HG03558 (cell line): ENCODE results near the gene TRIM71.
A peak's percentile ranks its signal among the peaks of the same experiment; 100 is the strongest.
"Not testable (repeated sequence)": the region's sequence is repeated elsewhere in the genome, so short reads cannot be mapped to it uniquely, and the experiment has no call there.

ENCODE experiments used
- ATAC-seq: cut with Tn5 transposase; IDR thresholded peaks from one replicate; pipeline ENCODE4 v1.9.1; 2021; ENCODE audit warnings: moderate number of reproducible peaks; ENCODE audit not compliant: unreplicated experiment; ENCODE audit errors: extremely low read depth

The TRIM71 gene

DNA sequence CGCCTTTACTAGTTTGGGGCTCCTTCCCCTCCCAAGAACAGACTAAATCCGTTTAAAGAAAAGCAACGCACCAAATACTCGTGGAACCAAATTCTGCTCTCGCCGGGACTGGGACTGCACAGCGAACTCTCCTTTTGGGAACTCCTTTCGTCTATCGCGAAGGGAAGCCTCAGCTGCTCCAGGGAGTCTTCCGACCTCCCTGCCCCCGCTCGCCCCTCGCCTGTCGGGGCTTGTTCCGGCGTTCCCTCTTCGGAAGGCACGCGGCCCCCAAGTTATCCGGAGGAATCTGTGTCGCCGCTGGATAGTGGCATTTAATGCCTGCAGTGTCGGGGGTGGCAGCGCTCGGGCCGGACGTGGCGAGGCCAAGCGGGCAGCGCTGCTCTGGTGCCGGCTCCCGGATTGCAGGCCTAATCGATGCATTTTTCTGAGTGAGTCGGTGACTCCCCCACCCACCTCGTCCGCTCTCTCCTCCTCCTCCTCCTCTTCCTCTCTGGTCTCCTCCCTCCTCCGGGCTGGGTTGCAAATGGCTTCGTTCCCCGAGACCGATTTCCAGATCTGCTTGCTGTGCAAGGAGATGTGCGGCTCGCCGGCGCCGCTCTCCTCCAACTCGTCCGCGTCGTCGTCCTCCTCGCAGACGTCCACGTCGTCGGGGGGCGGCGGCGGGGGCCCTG lies at the start of gene TRIM71:
TRIM71 (plus strand) TSS at position 440 of the 671 bp plus-strand sequence; CDS start at position 524, 84 bp downstream.
- ATAC-seq = no peak

DNA sequence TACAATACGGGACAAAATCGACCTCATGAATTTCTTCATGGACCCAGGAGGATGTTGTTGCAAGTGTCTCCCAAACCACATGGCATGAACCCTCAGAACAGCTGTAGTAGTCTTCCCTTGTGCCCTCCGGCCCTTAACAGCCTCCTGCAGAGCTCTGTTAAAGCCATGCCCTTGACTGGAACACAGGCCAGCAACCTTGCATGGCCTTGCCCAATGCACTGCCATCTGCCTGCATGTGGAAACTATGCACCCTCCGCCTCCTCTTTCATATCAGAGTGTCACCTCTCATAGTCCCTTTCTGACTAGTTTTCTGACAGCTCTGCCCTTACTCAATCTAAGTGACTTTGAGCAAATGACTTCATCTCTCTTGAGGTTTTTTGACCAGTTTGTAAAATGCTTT lies 39.4 kb upstream of the TRIM71 start:
- ATAC-seq = no peak

DNA sequence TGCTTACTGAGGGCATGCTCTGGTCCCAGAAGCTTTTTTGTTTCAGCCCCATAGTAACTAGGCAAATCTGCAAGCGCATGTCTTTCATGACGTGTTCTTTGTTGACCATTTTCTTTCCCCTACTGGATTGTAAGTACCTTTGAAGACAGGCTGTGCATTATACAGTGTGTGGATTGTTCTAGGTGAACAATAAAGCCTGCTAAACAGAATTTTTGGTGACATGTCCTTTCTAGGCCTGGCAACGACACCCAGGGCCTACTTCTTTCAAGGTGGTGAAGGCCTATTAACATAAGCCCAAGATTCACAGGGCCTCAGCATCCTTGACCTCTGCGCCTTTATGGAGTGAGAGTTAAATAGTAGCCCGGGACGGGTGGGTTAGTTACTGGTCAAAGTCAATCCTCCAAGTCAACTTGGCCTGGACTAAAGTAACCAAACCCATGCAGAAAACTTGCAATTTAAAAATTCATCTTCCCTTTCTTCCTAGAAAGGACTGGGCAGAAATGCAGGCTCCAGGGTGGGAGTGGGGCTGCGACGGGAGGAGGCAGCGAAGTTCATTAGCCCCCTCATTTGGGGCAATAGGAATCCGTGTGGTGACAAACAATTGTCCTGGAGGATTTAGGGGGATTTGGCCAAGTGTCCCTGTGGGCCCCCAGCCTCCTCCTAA lies 37.6 kb upstream of the TRIM71 start:
- no peak for ATAC-seq

DNA sequence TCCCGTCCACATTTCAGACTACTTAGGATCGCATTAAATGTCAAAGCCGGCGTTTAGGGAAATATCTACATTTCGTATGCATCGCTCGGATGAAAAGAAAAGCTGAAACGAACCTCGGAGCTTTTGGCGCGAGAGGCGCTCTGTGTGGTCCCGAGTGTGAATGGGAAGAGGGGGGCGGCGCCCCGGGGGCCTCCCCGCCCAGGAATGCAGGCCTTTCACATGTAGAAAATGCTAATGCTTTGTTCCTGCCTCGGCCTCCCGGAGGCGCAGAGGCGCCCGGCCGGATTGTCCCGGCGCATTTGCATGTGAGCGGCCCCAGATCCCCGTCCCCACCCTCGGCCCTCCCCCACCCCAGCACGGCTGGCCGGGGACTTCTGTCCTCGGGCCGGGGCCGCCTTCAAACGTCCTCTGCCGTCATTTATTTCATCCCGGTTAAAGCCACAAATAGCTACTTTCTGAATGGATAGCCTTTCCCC lies 37.0 kb upstream of the TRIM71 start:
- peak; percentile 14 for ATAC-seq

DNA sequence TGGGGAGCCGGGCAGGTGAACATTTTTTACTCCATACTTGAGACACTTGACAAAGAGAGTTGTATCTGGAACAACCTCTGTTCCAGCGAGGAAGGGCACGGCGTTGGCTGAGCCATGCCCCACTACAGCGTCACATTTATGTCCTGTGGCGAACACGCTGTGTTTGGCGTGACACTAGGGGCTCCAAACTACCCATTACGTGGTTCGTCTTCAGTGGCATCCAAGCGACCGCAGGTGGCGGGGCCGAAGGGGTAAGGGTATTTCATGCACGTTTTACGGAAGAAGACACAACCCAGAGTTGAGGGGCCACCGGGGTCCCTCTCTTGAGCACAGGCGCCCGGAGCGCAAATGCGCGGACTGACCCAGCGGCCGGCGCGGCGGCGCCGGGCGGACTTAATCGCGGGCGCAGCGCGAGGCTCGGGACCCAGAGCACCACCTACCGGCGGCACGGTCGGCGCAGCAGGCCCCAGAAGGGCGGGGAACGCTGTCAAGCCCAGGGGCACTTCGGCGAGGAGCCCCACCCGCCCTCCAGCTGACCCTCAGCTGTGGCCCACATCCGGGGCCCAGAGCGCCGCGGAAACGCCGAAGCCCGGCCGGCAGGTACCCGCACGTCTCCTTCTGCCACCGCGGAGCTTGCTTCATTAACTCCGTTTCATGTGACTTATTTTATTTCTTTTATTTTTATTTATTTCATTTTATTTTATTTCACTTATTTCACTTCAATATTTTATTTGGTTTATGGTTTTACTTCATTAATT lies 36.4 kb upstream of the TRIM71 start:
- peak; percentile 76 for ATAC-seq

DNA sequence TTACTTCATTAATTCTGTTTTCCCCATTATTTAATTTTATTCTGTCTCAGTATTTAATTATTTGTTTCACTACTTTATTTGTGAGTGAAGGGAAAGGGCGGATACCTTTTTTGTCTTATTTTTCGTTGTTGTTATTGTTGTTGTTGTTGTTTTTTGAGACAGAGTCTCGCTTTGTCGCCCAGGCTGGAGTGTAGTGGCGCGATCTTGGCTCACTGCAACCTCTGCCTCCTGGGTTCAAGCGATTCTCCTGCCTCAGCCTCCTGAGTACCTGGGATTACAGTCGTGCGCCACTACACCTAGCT lies 35.9 kb upstream of the TRIM71 start:
- ATAC-seq = not testable (repeated sequence)

DNA sequence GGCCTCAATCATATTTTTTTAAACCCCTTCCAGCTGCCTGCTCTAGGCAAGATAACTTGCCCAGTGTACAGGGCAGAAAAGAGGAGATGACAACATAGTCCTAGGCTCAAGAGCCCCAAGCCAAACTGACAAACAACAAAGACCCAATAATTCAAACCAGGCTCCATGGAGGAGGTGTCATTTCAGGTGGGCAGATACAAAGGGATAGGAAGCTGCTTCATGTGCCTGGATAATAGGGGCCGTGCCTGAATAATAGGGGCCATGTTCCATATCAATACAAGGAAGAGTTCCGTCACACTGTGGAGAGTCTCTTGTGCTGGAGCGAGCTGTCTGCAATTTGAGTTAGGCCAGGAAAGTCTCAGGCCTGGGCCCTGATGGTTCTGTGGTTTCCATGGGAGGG lies 35.4 kb upstream of the TRIM71 start:
- ATAC-seq = no peak

DNA sequence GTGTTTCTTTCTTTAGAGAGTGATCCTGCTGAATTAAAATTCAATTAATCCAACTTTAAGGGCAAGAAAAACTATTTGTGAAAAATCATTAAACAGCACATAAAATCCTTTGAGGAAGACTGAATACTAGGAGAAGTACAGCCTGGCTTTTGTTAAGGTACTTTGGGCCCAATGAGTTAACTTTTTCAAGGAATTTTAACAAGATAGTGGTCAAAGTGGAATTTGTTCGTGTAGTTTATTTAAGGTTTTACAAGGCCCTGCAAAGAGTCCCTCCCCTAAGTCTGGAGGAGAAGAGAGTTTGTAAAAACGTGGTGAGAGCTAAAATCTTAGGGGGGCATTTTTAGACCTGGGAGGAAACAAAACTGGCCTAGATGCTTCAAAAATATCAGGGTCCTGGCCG lies 26.0 kb upstream of the TRIM71 start:
- ATAC-seq = no peak

DNA sequence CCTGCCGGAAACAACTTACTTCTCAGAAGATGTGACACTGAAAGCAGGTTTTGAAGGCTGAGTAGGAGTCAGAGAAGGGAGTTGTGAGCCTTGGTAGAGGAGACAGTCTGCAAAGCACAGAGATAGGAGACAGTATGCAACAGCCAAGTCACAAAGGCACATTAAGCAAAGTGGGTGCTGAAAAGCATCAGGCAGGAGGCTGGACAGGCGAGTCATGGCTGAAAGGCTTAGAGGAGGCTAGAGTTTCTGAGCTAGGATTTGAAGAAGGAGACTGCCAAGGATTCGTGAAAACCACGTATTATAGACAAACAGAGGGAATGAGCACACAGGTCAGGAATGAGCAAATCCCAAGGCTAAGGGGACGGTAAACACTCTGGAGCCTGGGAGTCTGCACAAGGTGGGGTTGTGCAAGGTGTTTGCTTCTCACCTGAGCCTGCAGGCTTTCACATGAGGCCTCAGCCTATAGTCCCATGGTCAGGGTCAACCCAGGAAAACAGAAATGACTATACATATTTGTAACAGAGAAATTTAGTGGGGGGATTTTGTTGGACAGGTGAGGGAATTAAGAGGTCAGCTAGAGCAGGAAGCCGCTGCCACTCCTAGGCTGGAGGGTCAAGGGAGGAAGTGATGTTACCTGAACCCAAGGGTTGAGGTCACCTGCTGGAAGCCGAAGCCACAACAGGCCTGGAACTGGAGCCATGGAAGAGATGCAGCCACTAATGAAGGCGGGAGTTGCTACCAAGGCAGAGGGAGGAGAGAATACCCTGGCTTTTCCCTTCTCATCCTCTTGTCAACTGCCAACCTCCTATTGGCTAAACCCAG lies 23.1 kb upstream of the TRIM71 start:
- no peak for ATAC-seq

DNA sequence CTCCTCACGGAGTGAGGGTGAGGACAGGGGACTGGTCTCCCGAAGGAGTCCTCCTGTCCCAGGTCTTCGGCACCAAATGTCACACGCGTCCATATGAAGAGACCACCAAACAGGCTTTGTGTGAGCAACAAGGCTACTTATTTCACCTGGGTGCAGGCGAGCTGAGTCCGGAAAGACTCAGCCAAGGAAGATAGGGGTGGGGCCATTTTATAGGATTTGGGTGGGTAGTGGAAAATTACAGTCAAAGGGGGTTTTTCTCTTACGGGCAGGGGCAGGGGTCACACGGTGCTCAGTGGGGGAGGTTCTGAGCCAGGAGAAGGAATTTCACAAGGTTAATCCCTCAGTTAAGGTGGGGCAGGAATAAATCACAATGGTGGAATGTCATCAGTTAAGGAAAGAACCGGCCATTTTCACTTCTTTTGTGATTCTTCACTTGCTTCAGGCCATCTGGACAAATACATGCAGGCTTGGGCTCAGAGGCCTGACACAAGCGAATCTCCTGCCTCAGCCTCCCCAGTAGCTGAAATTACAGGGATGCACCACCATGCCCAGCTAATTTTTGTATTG lies 21.3 kb upstream of the TRIM71 start:
- ATAC-seq = not testable (repeated sequence)

DNA sequence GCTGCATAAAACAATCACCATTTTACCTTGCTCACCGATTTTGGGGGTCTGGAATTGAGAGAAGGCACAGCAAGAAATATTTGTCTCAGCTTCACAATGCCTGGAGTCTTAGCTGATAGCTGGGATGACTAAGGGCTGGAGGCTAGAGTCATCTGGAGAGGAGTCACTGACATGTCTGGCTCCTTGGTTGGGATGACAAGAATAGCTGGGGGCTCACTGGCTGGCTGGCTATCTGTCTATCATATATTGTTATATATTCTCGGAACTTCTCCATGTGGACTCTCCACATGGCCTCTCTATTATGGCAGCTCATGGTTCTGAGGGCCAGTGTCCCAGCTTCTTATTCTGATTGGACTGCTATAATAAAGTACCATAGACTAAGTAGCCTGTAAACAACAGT lies 20.0 kb upstream of the TRIM71 start:
- ATAC-seq = no peak

DNA sequence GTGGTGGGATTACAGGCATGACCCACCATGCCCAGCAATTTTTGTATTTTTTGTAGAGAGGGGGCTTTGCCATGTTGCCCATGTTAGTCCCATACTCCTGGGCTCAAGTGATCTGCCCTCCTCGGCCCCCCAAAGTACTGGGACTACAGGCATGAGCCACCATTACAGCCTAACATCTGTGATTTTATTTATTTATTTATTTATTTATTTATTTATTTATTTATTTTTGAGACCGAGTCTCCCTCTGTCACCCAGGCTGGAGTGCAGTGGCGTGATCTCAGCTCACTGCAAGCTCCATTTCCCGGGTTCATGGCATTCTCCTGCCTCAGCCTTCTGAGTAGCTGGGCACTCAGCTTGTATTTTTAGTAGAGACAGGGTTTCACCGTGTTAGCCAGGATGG lies 16.4 kb upstream of the TRIM71 start:
- not testable (repeated sequence) for ATAC-seq

DNA sequence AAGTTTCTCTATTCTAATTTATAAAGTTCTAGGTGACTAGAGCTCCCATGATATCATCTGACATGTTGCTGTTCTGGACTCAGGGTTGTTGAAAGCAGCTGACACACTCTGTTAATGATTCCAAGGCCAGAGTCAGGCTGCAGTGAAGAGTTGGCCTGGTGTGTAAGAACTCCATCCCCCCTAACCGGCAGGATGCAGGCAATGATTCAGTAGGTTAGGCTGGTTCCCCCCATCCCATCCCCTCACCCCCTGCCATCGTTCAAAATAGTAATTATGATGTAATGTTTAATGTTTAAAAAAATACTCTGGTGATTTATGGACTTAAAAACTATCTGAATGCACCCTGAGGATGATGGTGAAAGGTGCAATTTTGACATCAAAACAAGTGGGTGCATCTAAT lies 4.6 kb upstream of the TRIM71 start:
- no peak for ATAC-seq

DNA sequence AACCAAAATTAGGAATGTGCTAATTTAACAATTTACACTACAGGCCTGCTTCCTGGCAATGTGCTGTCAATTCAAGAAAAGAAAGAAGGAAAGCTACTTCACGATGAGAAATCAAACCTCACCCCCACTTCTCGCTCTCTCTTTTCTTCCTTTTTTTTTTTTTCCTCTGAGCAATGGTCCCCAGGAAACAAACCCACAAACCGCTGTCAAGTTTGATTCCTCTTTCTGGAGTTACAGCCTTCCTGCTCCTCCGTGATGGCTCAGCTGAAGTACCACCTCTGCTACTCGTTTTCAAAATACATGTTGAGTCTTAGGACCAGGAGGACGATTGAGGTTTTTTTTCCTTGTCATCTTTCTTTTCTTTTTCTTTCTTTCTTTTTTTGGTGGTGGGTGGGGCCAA lies 3.4 kb upstream of the TRIM71 start:
- ATAC-seq = no peak

DNA sequence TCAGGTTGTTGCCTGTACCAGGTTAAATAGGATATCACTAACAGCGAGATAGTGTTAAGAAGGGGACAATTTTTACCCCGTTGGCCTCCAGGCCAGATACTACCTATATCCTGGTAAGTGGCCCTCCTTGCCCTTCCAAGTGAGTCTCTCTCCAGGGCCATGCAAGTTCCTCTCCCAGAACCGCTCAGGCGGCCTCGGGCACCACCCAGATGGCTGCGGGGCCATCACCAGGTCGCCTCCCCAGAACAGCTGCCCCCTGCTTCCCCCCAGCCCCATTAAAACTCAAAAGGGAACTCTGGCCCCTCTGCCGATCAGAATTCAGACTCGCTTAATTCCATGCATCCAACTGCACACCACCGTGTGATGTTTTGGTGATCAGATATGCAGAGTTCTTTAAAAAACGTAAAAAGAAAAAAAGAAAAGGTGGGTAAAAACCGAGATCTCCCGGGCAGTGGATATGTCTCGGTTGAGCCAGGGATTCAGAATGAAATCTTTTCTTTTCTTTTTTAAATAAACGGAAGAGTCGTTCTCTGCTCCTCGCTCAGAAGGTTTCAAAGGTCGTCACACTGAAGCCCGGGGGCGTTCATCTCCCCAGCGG lies 1.9 kb upstream of the TRIM71 start:
- ATAC-seq = no peak

DNA sequence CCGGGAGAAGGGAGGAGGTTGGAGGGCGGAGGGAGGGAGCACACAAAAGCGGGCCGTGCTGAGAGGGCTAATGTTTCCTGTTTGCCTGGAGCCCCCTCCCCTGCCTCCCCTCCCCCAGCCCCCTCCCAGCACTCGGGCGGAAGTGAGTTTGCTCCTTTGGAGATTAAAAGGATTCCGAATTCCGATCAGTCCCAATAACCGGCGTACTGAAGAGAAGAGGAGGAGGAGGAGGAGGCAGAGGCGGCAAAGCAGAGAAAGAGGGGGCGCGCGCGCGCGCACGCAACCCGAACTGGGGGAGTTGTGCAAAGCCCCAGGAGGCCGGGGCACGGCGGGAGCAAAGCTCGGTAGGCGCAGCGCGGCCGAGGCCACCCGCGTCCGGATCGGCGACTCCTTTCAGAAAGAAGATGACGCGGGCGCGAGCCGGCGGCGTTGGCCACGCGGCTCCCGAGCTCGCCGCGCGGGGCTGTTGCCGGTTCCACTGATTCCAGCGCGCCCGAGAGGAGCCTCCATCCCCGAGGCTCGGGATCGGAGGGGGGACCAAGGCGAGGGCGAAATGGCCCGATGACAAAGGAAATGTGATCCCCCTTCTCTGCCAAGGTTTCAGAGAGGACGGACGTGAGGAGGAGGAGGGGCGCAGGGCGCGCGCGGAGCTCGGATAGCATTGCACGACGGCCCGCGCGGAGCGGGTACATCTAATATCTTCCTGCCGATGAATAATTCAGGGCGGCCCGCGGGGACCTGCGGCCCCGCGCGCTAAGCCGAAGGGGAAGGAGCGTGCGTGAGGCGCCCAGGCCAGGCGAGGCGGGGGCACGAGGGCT lies 1.1 kb upstream of the TRIM71 start:
- ATAC-seq = no peak

DNA sequence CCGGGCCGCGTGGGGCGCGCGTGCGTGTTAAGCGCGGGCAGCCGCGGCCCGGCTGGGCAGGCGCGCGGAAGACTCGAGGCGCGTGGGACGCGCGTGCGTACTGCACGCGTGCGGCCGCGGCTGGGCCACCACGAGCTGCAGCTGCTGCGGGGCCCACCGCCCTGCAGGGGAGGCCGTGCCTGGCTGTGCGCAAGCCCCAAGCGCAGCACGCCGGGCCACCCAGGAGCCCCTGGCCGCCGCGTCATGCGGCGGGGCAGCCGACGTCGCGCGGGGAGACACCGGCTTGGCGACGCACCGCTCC lies 590 bp upstream of the TRIM71 start:
- no peak for ATAC-seq

DNA sequence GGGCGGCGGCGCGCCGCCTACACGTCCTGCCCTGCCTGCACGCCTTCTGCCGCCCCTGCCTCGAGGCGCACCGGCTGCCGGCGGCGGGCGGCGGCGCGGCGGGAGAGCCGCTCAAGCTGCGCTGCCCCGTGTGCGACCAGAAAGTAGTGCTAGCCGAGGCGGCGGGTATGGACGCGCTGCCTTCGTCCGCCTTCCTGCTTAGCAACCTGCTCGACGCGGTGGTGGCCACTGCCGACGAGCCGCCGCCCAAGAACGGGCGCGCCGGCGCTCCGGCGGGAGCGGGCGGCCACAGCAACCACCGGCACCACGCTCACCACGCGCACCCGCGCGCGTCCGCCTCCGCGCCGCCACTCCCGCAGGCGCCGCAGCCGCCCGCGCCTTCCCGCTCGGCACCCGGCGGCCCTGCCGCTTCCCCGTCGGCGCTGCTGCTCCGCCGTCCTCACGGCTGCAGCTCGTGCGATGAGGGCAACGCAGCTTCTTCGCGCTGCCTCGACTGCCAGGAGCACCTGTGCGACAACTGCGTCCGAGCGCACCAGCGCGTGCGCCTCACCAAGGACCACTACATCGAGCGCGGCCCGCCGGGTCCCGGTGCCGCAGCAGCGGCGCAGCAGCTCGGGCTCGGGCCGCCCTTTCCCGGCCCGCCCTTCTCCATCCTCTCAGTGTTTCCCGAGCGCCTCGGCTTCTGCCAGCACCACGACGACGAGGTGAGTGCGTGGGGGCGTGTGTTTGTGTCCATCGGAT lies 602 bp downstream of the TRIM71 start:
- no peak for ATAC-seq
